ENCODE measurements around the gene NDUFAF3. TPM values are rescaled to one million over a fixed set of nuclear protein-coding genes. Genes with fewer than 3 reads are reported as not detected.

Gene NDUFAF3
- total and polyA plus RNA-seq, 2 donors from 2014 or later = 106 to 190 TPM

- TF ChIP-seq, protein P1, sequence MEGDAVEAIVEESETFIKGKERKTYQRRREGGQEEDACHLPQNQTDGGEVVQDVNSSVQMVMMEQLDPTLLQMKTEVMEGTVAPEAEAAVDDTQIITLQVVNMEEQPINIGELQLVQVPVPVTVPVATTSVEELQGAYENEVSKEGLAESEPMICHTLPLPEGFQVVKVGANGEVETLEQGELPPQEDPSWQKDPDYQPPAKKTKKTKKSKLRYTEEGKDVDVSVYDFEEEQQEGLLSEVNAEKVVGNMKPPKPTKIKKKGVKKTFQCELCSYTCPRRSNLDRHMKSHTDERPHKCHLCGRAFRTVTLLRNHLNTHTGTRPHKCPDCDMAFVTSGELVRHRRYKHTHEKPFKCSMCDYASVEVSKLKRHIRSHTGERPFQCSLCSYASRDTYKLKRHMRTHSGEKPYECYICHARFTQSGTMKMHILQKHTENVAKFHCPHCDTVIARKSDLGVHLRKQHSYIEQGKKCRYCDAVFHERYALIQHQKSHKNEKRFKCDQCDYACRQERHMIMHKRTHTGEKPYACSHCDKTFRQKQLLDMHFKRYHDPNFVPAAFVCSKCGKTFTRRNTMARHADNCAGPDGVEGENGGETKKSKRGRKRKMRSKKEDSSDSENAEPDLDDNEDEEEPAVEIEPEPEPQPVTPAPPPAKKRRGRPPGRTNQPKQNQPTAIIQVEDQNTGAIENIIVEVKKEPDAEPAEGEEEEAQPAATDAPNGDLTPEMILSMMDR (IDR thresholded peaks at IDR 0.05; ENCODE audit: borderline replicate concordance, extremely low read depth, insufficient read depth) = no peak
- Histone ChIP-seq H3K27me3 (ENCODE audit: control insufficient read depth, insufficient read depth, low read length) (no peaks in the 10 kb centered on the region), H3K4me1 (ENCODE audit: control insufficient read depth in 2 of 3, insufficient read depth in 2 of 3, low read depth in 1 of 3, low read length in 3 of 3) (peaks cover 0 to 29% (median 14%) of the 10 kb centered on the region in 3 donors), H3K36me3 (ENCODE audit: control insufficient read depth in 2 of 3, insufficient read depth in 3 of 3, low read length in 3 of 3) (peaks cover 7 to 34% (median 19%) of the 10 kb centered on the region in 3 donors), H3K9ac (ENCODE audit: low read length in 3 of 3) (no peak overlapping the region), H3K4me3 (ENCODE audit: low read length in 3 of 3) (no peak overlapping the region), H3K27ac (ENCODE audit: low read depth in 2 of 2, low read length in 2 of 2) (no peak overlapping the region), H3K9me3 (ENCODE audit: control insufficient read depth in 2 of 3, insufficient read depth in 1 of 3, low read length in 3 of 3) (no peaks in the 10 kb centered on the region)
- intact Hi-C loops (cut with DNase I) = no loop called here
- DNase-seq (no peak), FAIRE-seq (no peak)
Observed at GRCh38 chr3:49023775-49024174, 1.9 kb downstream of the NDUFAF3 start.

DNA sequence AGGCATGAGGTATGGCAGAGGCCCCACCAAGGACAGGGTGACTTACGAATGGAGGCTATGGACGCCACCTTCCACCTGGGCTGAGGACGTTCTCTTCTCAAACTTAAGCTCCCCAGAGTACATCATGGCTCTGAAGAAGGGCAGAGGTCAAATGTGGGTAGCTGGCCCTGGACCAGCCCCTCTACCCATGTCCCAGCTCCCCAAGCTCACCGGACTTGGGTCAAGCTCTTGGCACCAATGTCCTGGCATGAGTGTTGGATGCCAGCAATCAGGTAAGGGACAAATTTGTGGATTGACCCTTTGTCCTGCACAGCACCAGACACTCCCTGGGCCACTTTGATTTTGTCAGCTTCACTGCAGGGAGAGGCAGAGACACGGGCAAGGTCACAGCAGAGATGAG is 2.5 kb downstream of the NDUFAF3 start:
- TF ChIP-seq, protein P1 (IDR thresholded peaks at IDR 0.05; ENCODE audit: borderline replicate concordance, extremely low read depth, insufficient read depth) = no peak
- DNase-seq (no peak), FAIRE-seq (no peak)
- Histone ChIP-seq H3K36me3 (ENCODE audit: control insufficient read depth in 2 of 3, insufficient read depth in 3 of 3, low read length in 3 of 3) (peaks cover 7 to 34% (median 19%) of the 10 kb centered on the region in 3 donors), H3K4me3 (ENCODE audit: low read length in 3 of 3) (no peak overlapping the region), H3K27ac (ENCODE audit: low read depth in 2 of 2, low read length in 2 of 2) (no peak overlapping the region), H3K9ac (ENCODE audit: low read length in 3 of 3) (no peak overlapping the region), H3K27me3 (ENCODE audit: control insufficient read depth, insufficient read depth, low read length) (no peaks in the 10 kb centered on the region), H3K9me3 (ENCODE audit: control insufficient read depth in 2 of 3, insufficient read depth in 1 of 3, low read length in 3 of 3) (no peaks in the 10 kb centered on the region), H3K4me1 (ENCODE audit: control insufficient read depth in 2 of 3, insufficient read depth in 2 of 3, low read depth in 1 of 3, low read length in 3 of 3) (peaks cover 0 to 33% (median 16%) of the 10 kb centered on the region in 3 donors)
- intact Hi-C loops (cut with DNase I) = no loop called here

GRCh38 chr3:49025005-49025792 is 3.3 kb downstream of the NDUFAF3 start:
- Histone ChIP-seq H3K9ac (ENCODE audit: low read length in 3 of 3) (no peak overlapping the region), H3K4me3 (ENCODE audit: low read length in 3 of 3) (no peak overlapping the region), H3K36me3 (ENCODE audit: control insufficient read depth in 2 of 3, insufficient read depth in 3 of 3, low read length in 3 of 3) (peaks cover 7 to 39% (median 19%) of the 10 kb centered on the region in 3 donors), H3K27me3 (ENCODE audit: control insufficient read depth, insufficient read depth, low read length) (no peaks in the 10 kb centered on the region), H3K27ac (ENCODE audit: low read depth in 2 of 2, low read length in 2 of 2) (no peak overlapping the region), H3K9me3 (ENCODE audit: control insufficient read depth in 2 of 3, insufficient read depth in 1 of 3, low read length in 3 of 3) (no peaks in the 10 kb centered on the region), H3K4me1 (ENCODE audit: control insufficient read depth in 2 of 3, insufficient read depth in 2 of 3, low read depth in 1 of 3, low read length in 3 of 3) (peaks cover 0 to 31% (median 13%) of the 10 kb centered on the region in 3 donors)
- TF ChIP-seq, protein P1 (IDR thresholded peaks at IDR 0.05; ENCODE audit: borderline replicate concordance, extremely low read depth, insufficient read depth) = no peak
- intact Hi-C loops (cut with DNase I) = no loop called here
- FAIRE-seq (no peak), DNase-seq (peak in 1 of 5 donors; percentile 49)
